ENCODE results near the gene KRTAP9-8.
"Not testable (repeated sequence)": the region's sequence is repeated elsewhere in the genome, so short reads cannot be mapped to it uniquely, and the experiment has no call there.

DNA sequence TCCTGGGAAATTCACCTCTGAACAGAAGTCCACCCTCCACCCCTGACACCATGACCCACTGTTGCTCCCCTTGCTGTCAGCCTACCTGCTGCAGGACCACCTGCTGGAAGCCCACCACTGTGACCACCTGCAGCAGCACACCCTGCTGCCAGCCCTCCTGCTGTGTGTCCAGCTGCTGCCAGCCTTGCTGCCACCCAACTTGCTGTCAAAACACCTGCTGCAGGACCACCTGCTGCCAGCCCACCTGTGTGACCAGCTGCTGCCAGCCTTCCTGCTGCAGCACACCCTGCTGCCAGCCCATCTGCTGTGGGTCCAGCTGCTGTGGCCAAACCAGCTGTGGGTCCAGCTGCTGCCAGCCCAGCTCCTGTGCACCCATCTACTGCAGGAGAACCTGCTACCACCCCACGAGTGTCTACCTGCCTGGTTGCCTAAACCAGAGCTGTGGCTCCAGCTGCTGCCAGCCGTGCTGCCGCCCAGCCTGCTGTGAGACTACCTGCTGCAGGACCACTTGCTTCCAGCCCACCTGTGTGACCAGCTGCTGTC, 37.9 kb downstream of the KRTAP9-8 start, which contains the start of gene KRTAP9-7:
- TF ChIP-seq, protein P1, sequence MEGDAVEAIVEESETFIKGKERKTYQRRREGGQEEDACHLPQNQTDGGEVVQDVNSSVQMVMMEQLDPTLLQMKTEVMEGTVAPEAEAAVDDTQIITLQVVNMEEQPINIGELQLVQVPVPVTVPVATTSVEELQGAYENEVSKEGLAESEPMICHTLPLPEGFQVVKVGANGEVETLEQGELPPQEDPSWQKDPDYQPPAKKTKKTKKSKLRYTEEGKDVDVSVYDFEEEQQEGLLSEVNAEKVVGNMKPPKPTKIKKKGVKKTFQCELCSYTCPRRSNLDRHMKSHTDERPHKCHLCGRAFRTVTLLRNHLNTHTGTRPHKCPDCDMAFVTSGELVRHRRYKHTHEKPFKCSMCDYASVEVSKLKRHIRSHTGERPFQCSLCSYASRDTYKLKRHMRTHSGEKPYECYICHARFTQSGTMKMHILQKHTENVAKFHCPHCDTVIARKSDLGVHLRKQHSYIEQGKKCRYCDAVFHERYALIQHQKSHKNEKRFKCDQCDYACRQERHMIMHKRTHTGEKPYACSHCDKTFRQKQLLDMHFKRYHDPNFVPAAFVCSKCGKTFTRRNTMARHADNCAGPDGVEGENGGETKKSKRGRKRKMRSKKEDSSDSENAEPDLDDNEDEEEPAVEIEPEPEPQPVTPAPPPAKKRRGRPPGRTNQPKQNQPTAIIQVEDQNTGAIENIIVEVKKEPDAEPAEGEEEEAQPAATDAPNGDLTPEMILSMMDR (IDR thresholded peaks at IDR 0.05; ENCODE audit: low read depth, low read length), result not testable (repeated sequence)
- not testable (repeated sequence) for TF ChIP-seq MYC (IDR thresholded peaks at IDR 0.05; ENCODE audit: low read depth, low read length); POLR2A (IDR thresholded peaks at IDR 0.05; ENCODE audit: extremely low read depth, insufficient read length)
